ENCODE measurements around the gene CDC42EP2.
A peak's percentile ranks its signal among the peaks of the same experiment; 100 is the strongest.

CDC42EP2 gene

GRCh38 chr11:65300621-65301275, 13.9 kb upstream of the CDC42EP2 start:
- H3K9me3 Mint-ChIP-seq, result no peaks in the 10 kb centered on the region
- peaks cover 73% of the 10 kb centered on the region for H3K4me1 Mint-ChIP-seq
- no peak for TF ChIP-seq CTCF (IDR thresholded peaks at IDR 0.05; ENCODE audit: unreplicated experiment in 3 of 3)
- H3K36me3 Mint-ChIP-seq (ENCODE audit: low read depth), result peaks cover 10% of the 10 kb centered on the region
- H3K4me3 Mint-ChIP-seq, result peak overlapping the region in 2 of 3 experiments; percentile 0 to 3
- peak overlapping the region; percentile 91 to 98 (median 97) for H3K27ac Mint-ChIP-seq
- peaks cover 4% of the 10 kb centered on the region for H3K27me3 Mint-ChIP-seq (ENCODE audit: low read depth)

- H3K9me3 Mint-ChIP-seq, result no peaks in the 10 kb centered on the region
- H3K27me3 Mint-ChIP-seq (ENCODE audit: low read depth), result peaks cover 4% of the 10 kb centered on the region
- peaks cover 68% of the 10 kb centered on the region for H3K4me1 Mint-ChIP-seq
- no peak for TF ChIP-seq CTCF (IDR thresholded peaks at IDR 0.05; ENCODE audit: unreplicated experiment in 3 of 3)
- H3K4me3 Mint-ChIP-seq, result peak overlapping the region; percentile 40 to 48 (median 45)
- H3K36me3 Mint-ChIP-seq (ENCODE audit: low read depth), result peaks cover 4% of the 10 kb centered on the region
- H3K27ac Mint-ChIP-seq, result peak overlapping the region; percentile 91 to 98 (median 97)
Measured at GRCh38 chr11:65301491-65302329, 13.0 kb upstream of the CDC42EP2 start.

GRCh38 chr11:65303555-65303954, 11.1 kb upstream of the CDC42EP2 start:
- Mint-ChIP-seq H3K36me3 (ENCODE audit: low read depth) (peaks cover 8% of the 10 kb centered on the region), H3K9me3 (no peaks in the 10 kb centered on the region), H3K4me3 (no peak overlapping the region), H3K27ac (peak overlapping the region in 2 of 3 experiments; percentile 20 to 47), H3K4me1 (peaks cover 58% of the 10 kb centered on the region), H3K27me3 (ENCODE audit: low read depth) (peaks cover 4% of the 10 kb centered on the region)
- TF ChIP-seq CTCF (IDR thresholded peaks at IDR 0.05; ENCODE audit: unreplicated experiment in 3 of 3), result no peak

- Mint-ChIP-seq H3K27ac (peak overlapping the region; percentile 47 to 86 (median 49)), H3K9me3 (no peaks in the 10 kb centered on the region), H3K36me3 (ENCODE audit: low read depth) (peaks cover 8% of the 10 kb centered on the region), H3K27me3 (ENCODE audit: low read depth) (peaks cover 4% of the 10 kb centered on the region), H3K4me3 (no peak overlapping the region), H3K4me1 (peaks cover 53% of the 10 kb centered on the region)
- TF ChIP-seq CTCF (IDR thresholded peaks at IDR 0.05; ENCODE audit: unreplicated experiment in 3 of 3), result no peak
Measured at GRCh38 chr11:65304110-65304509, 10.6 kb upstream of the CDC42EP2 start.

- Mint-ChIP-seq H3K9me3 (no peaks in the 10 kb centered on the region), H3K36me3 (ENCODE audit: low read depth) (peaks cover 8% of the 10 kb centered on the region), H3K4me3 (no peak overlapping the region), H3K27me3 (ENCODE audit: low read depth) (peaks cover 4% of the 10 kb centered on the region), H3K4me1 (peaks cover 52% of the 10 kb centered on the region), H3K27ac (peak overlapping the region; percentile 73 to 92 (median 75))
- TF ChIP-seq CTCF (IDR thresholded peaks at IDR 0.05; ENCODE audit: unreplicated experiment in 3 of 3), result no peak
Measured at GRCh38 chr11:65304613-65305012, 10.1 kb upstream of the CDC42EP2 start.
